A673 (cell line): Measurements from ENCODE around the gene PFN3.

Source experiments
- CTCF ChIP-seq: fragments of 300-800, 200-600 bp; sonication (generic); conservative IDR thresholded peaks from 2 replicates; pipeline ENCODE4 v1.5.1; 2017; ENCODE audit warnings: low read depth, mild to moderate bottlenecking, antibody characterized with exemption, low read length, moderate library complexity, mixed read lengths
- EZH2 ChIP-seq: fragments of 200-600 bp; sonication (generic); IDR thresholded peaks from 2 replicates; pipeline ENCODE4 v1.6.1; 2017; ENCODE audit warnings: borderline replicate concordance, low read depth, mild to moderate bottlenecking, mixed read lengths, antibody characterized with exemption, low read length; ENCODE audit not compliant: poor library complexity, severe bottlenecking

DNA sequence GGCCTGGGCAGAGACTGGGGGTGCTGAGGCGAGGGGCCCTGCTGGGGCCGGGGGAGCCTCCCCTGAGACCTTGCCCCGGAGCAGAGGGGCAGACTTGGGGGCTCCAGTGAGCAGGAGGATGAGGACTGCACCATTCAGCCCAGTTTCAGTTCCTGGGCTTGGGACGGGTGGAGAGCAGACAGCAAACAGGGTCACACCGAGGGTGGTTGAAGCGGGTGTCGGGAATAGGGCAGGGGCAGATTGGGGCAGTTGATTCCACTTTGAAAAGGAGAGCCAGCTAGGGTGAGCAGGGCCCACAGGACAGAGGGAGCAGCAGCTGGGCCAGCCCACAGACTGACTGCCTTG, 30.5 kb upstream of the PFN3 start:
- no peak for TF ChIP-seq CTCF
- TF ChIP-seq EZH2, result no peak
